DMS79 treated with DMSO at 0.1 percent for 48 hours (cell line): ENCODE results near the gene MCM7.

Experiments
- DNase-seq: peaks from one replicate; lab custom pipeline; 2025; lab: John Stamatoyannopoulos, UW

MCM7 gene

DNA sequence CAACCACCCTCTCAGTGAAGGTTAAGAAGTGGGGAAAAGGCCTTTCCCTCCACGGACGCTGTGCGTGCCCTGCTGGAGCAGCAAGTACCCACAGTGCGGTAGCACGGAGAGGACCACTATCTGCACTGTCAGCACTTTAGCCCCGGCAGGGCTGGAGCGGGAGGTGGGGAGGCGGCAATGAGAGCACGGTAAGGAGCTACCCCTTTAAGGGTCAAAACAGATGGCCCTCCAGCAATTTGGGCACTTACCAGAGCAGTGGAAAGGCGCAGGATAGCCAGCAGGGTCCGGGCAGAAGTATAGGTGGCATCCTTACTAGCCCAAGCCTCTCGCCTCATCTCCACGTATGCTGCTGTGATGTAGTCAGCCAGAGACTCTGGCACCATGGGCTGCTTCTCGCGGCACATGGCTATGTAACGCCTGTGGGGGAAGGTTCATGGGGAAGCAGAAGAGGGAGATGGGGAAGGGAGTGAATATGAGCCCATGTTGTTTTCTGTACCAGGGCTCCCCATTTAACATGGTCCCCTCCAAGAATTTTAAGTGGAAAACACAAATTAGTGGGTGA, 7.2 kb downstream of the MCM7 start:
- DNase-seq, result no peak

DNA sequence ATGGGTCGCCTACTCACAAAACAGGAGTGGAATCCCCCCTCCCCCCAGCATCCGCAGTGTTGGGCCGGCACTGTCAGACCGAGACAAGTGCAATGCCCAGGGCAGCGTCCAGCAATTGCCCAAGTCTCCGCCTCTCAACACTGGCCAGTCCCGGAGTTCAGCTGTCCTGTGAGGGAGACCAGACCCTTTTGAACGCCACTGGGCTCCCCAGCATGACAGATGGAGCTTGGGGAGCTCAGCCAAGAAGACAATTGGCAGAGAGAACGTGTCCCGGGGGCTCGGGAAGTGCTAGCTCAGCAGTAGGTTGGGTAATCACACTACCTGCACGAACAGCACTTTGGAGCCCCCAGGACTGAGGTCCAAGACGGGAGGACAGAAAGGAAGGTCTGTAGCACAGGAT, 7.7 kb downstream of the MCM7 start:
- no peak for DNase-seq

DNA sequence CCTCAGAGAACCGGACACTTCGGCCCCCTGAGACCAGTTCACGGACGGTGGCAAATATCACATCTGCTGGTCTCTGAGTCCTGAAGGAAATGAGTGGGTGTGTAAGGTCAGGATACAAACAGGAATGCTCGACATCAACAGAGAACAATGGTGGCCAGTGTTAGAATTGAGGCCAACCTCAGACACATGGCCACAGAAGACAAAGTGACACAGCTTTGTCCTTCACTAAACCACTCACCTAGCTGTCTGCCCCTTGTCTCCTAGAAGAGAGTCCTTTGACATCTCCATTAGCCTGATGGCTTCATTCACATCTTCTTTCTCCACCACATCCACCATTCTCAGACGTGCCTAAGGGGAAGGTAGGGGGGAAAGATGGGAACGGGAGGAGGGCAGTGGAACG, 8.1 kb downstream of the MCM7 start:
- no peak for DNase-seq

DNA sequence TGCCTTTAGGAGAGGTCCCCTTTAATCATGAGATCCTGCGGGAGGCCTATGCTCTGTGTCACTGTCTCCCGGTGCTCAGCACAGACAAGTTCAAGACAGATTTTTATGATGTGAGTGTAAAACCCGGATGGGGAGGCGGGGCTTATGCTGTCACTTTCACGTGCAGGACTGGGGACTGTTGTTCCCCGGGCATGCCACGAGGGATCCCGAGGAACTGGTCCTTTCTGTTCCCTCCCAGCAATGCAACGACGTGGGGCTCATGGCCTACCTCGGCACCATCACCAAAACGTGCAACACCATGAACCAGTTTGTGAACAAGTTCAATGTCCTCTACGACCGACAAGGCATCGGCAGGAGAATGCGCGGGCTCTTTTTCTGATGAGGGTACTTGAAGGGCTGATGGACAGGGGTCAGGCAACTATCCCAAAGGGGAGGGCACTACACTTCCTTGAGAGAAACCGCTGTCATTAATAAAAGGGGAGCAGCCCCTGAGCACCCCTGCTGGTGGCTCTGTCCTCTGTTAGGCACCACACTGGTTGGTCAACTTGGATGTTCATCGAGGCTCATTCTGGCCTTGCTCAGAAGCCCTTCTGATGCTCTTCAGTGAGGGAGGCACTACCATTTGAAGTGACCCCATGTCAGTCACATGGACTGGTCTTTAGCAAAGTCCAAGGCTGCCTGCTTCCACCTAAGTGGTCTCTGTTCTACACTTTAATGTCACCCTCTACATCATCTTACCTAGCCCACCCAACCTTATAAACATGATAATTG, 9.6 kb downstream of the MCM7 start:
- no peak for DNase-seq

DNA sequence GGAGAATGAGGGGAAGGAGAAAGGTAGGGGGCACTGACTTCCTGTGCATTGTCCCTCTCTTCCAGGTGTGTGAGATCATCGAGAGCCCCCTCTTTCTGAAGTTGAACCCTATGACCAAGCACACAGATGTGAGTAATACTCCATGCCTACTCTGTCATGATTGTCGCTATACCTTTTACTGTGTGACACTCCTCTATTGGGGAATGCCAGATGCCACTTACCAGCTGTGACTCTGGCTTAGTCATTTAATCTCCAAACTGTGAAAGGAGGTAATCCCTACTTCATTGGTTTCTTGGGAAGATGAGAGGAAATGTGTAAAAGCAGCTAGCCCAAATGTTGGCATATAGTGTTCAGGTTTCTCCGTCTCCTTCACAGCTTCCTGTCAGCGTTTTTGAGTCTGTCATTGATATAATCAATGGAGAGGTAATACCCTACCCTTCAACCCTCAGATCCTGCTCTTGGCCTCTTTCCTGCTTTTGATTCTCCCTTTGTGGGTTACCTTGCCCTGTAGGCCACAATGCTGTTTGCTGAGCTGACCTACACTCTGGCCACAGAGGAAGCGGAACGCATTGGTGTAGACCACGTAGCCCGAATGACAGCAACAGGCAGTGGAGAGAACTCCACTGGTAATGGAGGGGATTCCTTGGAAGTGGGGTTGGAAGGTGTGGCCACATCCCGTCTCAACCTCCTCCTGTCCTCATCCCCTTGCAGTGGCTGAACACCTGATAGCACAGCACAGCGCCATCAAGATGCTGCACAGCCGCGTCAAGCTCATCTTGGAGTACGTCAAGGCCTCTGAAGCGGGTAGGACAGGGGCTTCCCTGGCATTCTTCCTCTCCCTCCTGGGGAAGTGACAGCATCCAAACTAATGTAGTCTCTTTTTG, 10.4 kb downstream of the MCM7 start:
- no peak for DNase-seq

DNA sequence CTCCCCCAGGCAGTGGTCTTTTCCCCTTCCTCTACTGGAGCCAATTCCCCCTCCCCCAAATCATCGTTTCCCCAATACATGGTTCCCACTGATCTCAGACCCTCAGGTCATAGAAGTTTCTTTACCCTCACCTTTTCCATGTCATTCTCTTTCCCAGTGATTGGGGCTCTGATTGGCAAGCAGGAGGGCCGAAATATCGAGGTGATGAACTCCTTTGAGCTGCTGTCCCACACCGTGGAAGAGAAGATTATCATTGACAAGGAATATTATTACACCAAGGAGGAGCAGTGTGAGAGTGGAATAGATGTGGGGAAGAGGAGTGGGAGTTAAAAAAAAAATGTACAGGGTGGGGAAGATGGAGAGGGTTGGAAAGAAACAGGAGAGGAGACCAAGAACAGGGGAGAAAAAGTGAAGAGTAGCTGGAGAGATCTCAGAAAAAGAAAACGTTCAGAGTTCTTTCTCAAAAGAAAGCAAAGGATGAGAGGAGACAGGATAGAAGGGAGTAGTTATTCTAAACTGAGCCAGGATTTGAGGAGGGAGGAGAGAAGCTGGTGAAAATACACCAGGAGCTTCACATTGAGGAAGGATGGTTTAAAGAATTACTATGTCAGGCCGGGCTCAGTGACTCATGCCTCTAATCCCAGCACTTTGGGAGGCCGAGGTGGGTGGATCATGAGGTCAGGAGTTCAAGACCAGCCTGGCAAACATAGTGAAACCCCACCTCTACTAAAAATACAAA, 11.6 kb downstream of the MCM7 start:
- peak; percentile 10 for DNase-seq

DNA sequence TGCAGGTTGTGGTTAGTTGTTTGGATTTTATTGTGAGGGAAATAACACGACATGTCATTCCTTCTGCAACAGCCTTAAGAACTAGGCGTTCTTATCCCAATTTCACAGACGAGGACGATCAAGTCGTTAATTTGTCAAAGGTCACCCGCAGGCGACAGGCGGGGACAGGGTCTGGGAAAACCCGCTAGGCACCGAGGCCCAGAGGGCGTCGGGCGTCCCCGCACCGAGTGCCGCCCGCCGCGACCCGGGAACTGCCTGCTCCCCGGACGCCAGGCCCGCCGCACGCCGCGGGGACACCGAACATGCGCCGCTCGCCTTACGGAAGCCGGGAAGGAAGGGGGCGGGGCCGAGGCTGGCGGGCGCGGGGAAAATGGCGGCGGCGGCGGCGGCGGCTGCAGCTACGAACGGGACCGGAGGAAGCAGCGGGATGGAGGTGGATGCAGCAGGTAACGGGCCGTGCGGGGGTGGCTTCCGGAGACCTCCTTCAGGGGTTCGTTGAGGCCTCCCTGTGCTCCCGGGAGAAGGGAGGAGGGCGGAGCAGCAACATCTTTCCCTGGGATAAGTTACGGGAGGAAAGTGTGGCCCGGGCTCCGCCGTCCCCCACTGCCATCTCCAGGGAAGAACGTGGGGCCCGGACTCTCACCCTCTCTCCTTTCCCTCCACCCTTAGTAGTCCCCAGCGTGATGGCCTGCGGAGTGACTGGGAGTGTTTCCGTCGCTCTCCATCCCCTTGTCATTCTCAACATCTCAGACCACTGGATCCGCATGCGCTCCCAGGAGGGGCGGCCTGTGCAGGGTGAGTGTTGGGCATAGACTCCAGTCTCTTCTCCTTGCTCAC, 12.4 kb downstream of the MCM7 start, which contains the start of gene COPS6:
Gene COPS6, plus strand, starts transcription at position 349 of the 837 bp plus-strand sequence. Its CDS starts 22 bp downstream, at position 371.
- DNase-seq, result peak; percentile 65

DNA sequence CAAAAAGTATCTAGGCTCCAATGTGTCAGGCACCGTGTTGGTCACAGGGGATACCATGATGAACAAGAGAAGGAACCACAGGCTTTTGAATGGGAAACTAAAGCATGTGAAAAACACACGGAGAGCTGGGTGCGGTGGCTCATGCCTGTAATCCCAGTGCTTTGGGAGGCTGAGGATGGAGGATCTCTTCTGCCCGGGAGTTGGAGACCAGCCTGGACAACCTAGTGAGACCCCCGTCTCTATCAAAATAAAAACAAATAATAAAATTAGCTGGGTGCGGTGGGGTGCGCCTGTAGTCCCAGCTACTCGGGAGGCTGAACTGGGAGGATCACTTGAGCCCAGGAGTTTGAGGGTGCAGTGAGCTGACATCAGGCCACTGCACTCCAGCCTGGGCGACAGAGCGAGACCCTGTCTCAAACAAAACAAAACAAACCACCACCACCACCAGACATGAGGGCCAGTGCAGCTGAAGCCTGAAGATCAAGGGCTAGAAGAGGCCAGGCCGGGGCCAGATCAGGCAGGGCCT, 13.0 kb downstream of the MCM7 start:
- DNase-seq, result no peak

DNA sequence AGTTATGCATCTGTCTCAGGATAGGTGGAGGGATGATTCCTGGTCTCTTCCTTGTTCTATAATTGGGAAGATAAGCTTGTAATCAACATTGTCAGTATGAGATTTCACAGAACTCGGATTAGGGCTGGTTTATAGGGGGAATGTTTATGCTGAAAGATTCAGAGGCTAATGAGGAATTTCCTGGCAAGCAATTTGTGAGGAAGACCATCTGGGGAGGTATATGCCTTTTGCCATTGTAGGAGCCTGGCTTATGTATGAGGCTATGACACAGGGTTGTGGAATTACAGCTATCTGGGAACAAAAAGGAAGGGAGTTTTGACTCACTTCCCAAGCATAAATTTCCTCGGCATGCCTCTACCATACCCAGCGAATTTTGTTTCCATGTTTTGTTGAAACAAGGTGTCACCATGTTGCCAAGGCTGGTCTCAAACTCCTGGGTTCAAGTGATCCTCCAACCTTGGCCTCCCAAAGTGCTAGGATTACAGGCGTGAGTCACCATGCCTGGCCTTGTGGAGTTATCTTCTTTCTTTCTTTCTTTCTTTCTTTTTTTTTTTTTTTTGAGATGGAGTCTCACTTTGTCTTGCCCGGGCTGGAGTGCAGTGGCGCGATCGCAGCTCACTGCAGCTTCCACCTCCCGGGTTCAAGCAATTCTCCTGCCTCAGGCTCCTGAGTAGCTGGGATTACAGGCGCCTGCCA, 14.0 kb downstream of the MCM7 start:
- no peak for DNase-seq

DNA sequence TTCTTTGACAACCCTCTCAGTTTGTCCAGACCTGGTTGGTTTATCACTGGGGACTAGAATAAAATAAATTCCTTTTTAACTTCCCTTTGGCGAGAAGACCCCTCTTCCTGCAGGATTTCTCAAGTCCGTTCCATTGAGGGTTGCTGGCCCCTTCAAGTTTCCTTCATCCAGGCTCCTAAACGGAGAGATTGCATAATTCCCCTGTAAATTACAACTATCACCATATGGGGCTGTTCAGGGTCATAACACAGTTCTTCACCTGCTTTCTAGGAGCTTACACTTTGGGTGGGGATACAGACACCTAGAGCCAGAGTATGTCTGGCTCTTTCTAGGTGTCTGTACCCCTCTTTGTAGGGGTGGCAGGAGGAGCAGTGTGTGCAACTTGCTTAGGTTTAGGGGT, 15.7 kb downstream of the MCM7 start:
- DNase-seq, result no peak

DNA sequence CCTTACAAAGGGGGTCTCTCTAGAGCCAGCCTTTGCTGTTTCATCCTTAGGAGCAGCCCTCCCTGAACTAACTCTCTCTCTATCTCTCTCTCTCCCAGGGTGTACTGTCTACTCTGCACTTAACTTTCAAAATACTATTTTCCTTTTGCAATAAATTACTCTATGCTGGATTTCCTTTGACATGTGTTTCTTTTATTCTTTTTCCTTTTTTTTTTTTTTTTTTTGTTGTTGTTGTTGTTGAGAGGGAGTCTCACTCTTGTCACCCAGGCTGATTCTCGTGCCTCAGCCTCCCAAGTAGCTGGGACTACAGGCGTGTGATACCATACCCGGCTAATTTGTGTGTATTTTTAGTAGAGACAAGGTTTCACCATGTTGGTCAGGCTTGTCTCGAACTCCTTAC, 18.2 kb downstream of the MCM7 start:
- DNase-seq, result no peak

DNA sequence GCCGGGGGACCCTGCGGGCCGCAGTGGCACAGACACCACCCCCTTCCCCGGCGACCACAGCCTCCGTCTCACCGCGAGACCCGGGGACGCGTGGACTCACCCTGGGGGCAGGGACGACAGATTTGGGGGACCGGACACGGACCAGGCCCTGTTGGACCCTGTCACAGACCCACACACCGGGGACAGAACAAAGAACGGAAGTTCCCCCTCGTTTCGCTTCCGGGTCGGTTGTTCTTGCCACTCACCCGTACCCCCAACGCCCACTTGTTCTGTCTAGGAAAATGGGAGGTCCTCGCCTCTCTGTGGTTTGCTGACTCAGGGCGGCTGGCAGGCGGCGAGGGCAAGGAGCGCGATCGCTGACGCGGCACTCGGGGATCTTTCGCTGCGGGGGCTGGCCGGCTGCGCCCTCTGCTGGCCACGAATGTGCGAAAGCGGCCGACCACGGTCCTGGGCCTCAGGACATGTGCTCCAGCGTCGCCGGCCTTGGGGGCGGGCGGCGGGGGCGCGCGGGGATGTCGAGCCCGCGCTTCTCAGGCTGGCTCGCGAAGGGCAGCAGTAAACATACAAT, 19.6 kb downstream of the MCM7 start, which contains the start of gene ZNF3:
Gene ZNF3, minus strand, starts transcription at position 189 of the 568 bp plus-strand sequence. CDS start 4,366 bp downstream, outside the sequence.
- peak; percentile 95 for DNase-seq

DNA sequence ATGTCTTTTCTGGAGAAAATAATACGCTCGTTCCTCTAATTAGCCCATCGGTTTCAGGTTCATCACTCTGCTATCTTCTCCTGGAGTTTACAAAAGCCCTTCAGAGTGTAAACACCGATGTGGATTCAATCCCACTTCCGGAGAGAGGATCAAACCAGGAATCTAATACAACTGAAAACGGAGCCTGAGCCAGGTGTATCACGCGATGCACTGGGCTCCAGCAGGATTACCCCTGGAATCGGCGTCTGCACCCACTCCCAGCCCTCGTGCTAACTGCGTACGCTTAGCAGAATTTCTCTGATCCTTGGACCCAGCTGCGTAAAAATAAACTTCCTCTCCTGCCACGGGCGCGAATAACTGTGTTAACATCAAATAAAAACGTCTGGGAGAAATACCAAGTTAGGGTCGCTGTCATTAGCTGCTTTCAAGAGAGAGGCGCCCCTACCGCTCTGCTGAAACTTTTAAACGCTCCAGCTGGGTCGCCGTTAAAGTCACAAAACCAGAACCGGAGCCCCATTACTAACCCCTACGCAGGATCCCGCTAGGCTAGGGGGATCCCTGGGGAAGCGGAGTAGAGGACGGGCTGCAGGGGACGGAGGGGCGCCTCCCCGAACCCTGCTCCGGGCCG, 20.2 kb downstream of the MCM7 start:
- no peak for DNase-seq

DNA sequence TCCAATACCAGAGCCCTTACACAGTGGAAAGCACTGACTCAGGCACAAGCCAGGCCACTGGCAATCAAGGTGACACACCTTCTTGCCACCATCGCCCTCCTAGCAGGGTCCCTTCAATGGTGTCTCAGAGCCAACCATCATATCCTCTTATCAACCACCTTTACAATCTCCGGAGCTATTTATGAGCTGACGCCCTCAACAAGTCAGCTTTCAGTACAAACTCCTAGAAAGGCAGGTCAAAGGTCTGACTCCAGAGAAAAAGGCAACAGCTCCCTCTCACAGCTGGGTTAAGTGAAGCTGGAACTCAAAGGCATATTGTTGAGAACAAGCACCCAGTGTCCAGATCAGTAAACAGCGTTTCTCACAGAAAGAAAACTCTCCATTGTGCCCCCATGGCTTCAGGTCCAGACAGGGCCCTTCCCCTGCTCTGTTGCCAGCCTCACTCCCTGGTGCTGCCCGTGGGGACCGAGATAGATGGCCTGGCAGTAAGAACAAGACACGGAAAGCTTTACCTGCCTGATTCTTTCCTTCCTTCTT, 22.1 kb downstream of the MCM7 start:
- DNase-seq, result no peak

DNA sequence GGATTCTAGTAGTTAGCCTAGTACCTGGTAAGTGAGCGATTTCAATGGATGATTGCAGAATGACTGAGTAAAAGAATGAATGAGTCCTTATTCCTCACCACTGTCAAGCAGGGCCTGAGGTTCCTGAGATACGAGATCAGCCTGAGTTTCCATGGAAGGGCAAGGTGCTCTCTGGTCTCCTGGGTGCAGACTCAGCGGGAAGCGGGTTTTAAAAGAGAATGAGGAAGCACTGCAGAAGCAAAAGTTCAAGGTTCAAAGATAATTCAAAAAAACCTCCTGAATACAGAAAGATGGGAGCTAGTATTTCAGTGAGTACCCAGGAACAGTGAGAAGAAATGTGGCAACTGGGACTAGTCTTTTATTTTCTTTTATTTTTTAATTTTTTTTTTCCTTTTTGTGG, 24.0 kb downstream of the MCM7 start:
- DNase-seq, result no peak

DNA sequence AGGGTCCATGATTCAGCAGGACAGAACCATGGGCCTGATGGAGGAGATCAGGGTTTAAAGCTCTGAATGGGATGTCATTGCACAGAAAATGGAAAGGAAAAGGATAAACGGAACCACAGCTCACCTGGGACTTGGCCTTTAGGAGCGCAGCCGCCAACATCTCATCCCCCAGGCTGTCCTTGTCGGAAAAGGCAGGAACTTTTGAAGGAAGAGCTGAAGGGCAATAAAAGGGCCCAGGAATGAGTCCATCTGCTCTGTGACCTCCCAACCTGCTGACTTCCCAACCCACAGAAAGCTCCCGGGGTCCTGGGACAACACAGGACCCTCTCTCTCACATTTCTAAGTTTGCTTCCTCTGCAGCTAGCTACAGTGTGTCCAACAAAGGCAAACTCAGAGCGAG, 25.8 kb downstream of the MCM7 start:
- no peak for DNase-seq

DNA sequence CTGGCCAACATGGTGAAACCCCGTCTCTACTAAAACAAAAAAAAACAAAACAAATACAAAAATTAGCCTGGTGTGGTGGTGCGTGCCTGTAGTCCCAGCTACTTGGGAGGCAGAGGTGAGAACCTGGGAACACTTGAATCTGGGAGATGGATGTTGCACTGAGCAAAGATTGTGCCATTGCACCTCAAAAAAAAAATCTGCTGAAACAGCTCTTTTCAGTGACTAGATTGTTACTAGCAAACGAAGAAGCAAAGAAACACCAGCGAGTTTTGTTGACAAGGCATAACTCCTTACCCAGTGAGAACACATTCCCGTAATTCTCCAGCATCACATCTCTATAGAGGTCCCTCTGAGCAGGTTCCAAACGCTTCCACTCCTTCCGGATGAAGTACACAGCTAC, 26.4 kb downstream of the MCM7 start:
- no peak for DNase-seq

DNA sequence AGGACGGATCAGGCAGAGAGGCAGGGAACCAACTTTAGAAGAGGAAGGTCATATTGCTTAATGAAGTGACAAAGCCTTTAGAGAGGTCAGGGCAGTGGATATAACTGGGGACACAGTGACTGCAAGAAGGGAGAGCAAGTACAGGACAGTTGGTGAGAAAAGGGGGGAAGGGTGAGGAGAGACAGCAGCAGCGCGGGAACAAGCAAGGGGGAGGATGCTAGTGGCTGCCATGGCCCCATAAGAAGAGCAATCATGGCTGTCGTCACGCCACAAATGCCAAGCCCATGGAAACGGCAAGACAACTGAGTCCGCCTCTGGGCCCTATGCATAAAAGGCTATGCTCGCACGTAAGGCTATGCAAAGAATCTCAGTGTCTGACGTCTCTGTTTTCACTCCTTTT, 28.7 kb downstream of the MCM7 start:
- DNase-seq, result no peak
